Skeletal muscle satellite cell (primary cell): ENCODE data around the gene ANKRD24. TPM values are rescaled to one million over a fixed set of nuclear protein-coding genes. Genes with fewer than 3 reads are reported as not detected.
"Not testable (repeated sequence)": the region's sequence is repeated elsewhere in the genome, so short reads cannot be mapped to it uniquely, and the experiment has no call there.

Experiments
- H3K27me3 ChIP-seq: 2 replicates; pipeline ENCODE4 v1.7.0; 2013; ENCODE audit warnings: low read length; ENCODE audit not compliant: control insufficient read depth, insufficient read depth
- H3K36me3 ChIP-seq: 2 replicates; pipeline ENCODE4 v1.7.0; 2013; ENCODE audit warnings: mild to moderate bottlenecking, control low read depth, low read length; ENCODE audit not compliant: insufficient read depth
- H3K4me1 ChIP-seq: 2 replicates; pipeline ENCODE4 v1.7.0; 2013; ENCODE audit warnings: low read length; ENCODE audit not compliant: control insufficient read depth, insufficient read depth
- H3K4me2 ChIP-seq: 2 replicates; pipeline ENCODE4 v1.7.0; 2013; ENCODE audit warnings: mild to moderate bottlenecking, low read length
- H3K4me3 ChIP-seq: 2 replicates; pipeline ENCODE4 v1.7.0; 2013; ENCODE audit warnings: low read length
- H3K9ac ChIP-seq: 2 replicates; pipeline ENCODE4 v1.7.0; 2013; ENCODE audit warnings: mild to moderate bottlenecking, low read depth, low read length, moderate library complexity
- H3K9me3 ChIP-seq: replicated peaks from 2 replicates; pipeline ENCODE4 v1.7.0; 2013; ENCODE audit warnings: mild to moderate bottlenecking, control low read depth, low read length
- total RNA-seq: library from RNA; depleted of rRNA; stranded (reverse); fragments of >200 nt; gene quantifications from 2 replicates; pipeline ENCODE4 v1.2.3, GENCODE V29; 2012; rRNA removed

The ANKRD24 gene
- total RNA-seq: 0.25 and 0.44 TPM in 2 replicates

GRCh38 chr19:4182084-4182810 lies at the start of gene ANKRD24, which contains the start of gene SIRT6:
Gene ANKRD24 (plus strand): TSS chr19:4182689. CDS start chr19:4186426, 3,737 bp downstream.
Gene SIRT6 (minus strand): TSS chr19:4182563. CDS start chr19:4182539, 24 bp downstream.
- H3K36me3 ChIP-seq: peaks cover 6% of the 10 kb centered on the region
- H3K4me2 ChIP-seq: peak within 1 kb of the TSS; percentile 86
- H3K4me1 ChIP-seq: peaks cover 10% of the 10 kb centered on the region
- H3K9ac ChIP-seq: peak within 1 kb of the TSS; percentile 95
- no peaks in the 10 kb centered on the region for H3K27me3 ChIP-seq
- no peaks in the 10 kb centered on the region for H3K9me3 ChIP-seq
- peak within 1 kb of the TSS; percentile 93 for H3K4me3 ChIP-seq

GRCh38 chr19:4134351-4134750 lies 48.1 kb upstream of the ANKRD24 start:
- Histone ChIP-seq H3K36me3 (no peaks in the 10 kb centered on the region), H3K9me3 (no peaks in the 10 kb centered on the region), H3K4me3 (no peak overlapping the region), H3K9ac (no peak overlapping the region), H3K27me3 (no peaks in the 10 kb centered on the region), H3K4me1 (peaks cover 20% of the 10 kb centered on the region), H3K4me2 (no peak overlapping the region)

- H3K27me3 ChIP-seq, H3K9ac ChIP-seq, H3K4me2 ChIP-seq, H3K9me3 ChIP-seq, H3K4me3 ChIP-seq, H3K36me3 ChIP-seq: not testable (repeated sequence)
- H3K4me1 ChIP-seq: peaks cover 19% of the 10 kb centered on the region
These were observed 47.1 kb upstream of the ANKRD24 start for GRCh38 chr19:4135386-4135785.

- Histone ChIP-seq H3K9ac (no peak overlapping the region), H3K4me1 (peaks cover 6% of the 10 kb centered on the region), H3K9me3 (no peaks in the 10 kb centered on the region), H3K4me3 (no peak overlapping the region), H3K27me3 (no peaks in the 10 kb centered on the region), H3K4me2 (no peak overlapping the region), H3K36me3 (no peaks in the 10 kb centered on the region)
These were observed 45.8 kb upstream of the ANKRD24 start for GRCh38 chr19:4136680-4137088.

GRCh38 chr19:4138445-4138844 lies 44.0 kb upstream of the ANKRD24 start:
- Histone ChIP-seq H3K27me3 (no peaks in the 10 kb centered on the region), H3K4me1 (peaks cover 3% of the 10 kb centered on the region), H3K36me3 (no peaks in the 10 kb centered on the region), H3K9me3 (no peaks in the 10 kb centered on the region), H3K9ac (no peak overlapping the region), H3K4me3 (no peak overlapping the region), H3K4me2 (no peak overlapping the region)

GRCh38 chr19:4139614-4140236 lies 42.8 kb upstream of the ANKRD24 start:
- Histone ChIP-seq H3K4me2 (peak overlapping the region; percentile 5), H3K36me3 (no peaks in the 10 kb centered on the region), H3K4me1 (peaks cover 3% of the 10 kb centered on the region), H3K9ac (no peak overlapping the region), H3K4me3 (no peak overlapping the region), H3K27me3 (no peaks in the 10 kb centered on the region), H3K9me3 (no peaks in the 10 kb centered on the region)

GRCh38 chr19:4140237-4140711 lies 42.2 kb upstream of the ANKRD24 start:
- Histone ChIP-seq H3K4me1 (peaks cover 3% of the 10 kb centered on the region), H3K9ac (no peak overlapping the region), H3K36me3 (no peaks in the 10 kb centered on the region), H3K9me3 (no peaks in the 10 kb centered on the region), H3K4me2 (peak overlapping the region; percentile 5), H3K4me3 (no peak overlapping the region), H3K27me3 (no peaks in the 10 kb centered on the region)

GRCh38 chr19:4142916-4143315 lies 39.6 kb upstream of the ANKRD24 start:
- H3K4me3 ChIP-seq, H3K4me2 ChIP-seq: not testable (repeated sequence)

GRCh38 chr19:4144666-4145249 lies 37.7 kb upstream of the ANKRD24 start:
- Histone ChIP-seq H3K36me3 (no peaks in the 10 kb centered on the region), H3K4me1 (peaks cover 8% of the 10 kb centered on the region), H3K27me3 (peaks cover 9% of the 10 kb centered on the region), H3K4me2 (no peak overlapping the region), H3K9ac (no peak overlapping the region), H3K9me3 (no peaks in the 10 kb centered on the region), H3K4me3 (no peak overlapping the region)

More at GRCh38 chr19:4142916-4143315, 39.6 kb upstream of the ANKRD24 start:
- not testable (repeated sequence) for H3K36me3 ChIP-seq, H3K4me1 ChIP-seq, H3K9ac ChIP-seq, H3K9me3 ChIP-seq, H3K27me3 ChIP-seq

- no peak overlapping the region for H3K9ac ChIP-seq
- peaks cover 8% of the 10 kb centered on the region for H3K4me1 ChIP-seq
- no peak overlapping the region for H3K4me3 ChIP-seq
- H3K9me3 ChIP-seq: no peaks in the 10 kb centered on the region
- H3K36me3 ChIP-seq: no peaks in the 10 kb centered on the region
- H3K27me3 ChIP-seq: peaks cover 36% of the 10 kb centered on the region
- H3K4me2 ChIP-seq: no peak overlapping the region
These were observed 32.8 kb upstream of the ANKRD24 start for GRCh38 chr19:4149518-4150288.

- peaks cover 42% of the 10 kb centered on the region for H3K27me3 ChIP-seq
- H3K9ac ChIP-seq: no peak overlapping the region
- no peak overlapping the region for H3K4me3 ChIP-seq
- no peak overlapping the region for H3K4me2 ChIP-seq
- H3K4me1 ChIP-seq: no peaks in the 10 kb centered on the region
- no peaks in the 10 kb centered on the region for H3K9me3 ChIP-seq
- H3K36me3 ChIP-seq: no peaks in the 10 kb centered on the region
These were observed 30.9 kb upstream of the ANKRD24 start for GRCh38 chr19:4151623-4152022.
